ENCODE measurements around the gene EARS2. TPM values are rescaled to one million over a fixed set of nuclear protein-coding genes. Genes with fewer than 3 reads are reported as not detected.

Gene EARS2
- total and polyA plus RNA-seq, 2 of the 8 experiments (the other 6 are each of a cell fraction or from before 2014, with no cell fraction given), result 47.8 to 111 TPM

DNA sequence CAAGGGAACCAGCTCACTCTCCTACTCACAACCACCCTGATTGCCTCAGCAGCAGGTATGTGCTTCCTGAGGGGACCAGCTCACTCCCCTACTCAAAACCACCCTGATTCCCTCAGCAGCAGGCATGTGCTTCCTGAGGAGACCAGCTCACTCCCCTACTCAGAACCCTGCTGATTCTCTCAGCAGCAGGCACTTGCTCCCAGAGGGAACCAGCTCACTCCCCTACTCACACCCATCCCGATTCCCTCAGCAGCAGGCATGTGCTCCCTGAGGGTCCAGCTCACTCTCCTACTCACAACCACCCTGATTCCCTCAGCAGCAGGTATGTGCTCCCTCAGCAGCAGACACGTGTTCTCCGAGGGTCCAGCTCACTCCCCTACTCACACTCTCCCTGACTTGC is 78.0 kb downstream of the EARS2 start (continued):
- TF ChIP-seq SIN3A (conservative IDR thresholded peaks at IDR 0.05 in 1 of 2, IDR thresholded peaks at IDR 0.05 in 1 of 2; ENCODE audit: low read depth in 1 of 2, low read length in 2 of 2) (no peak), SP4 (IDR thresholded peaks at IDR 0.05; ENCODE audit: low read length) (no peak), BRCA1 (IDR thresholded peaks at IDR 0.05; ENCODE audit: low read depth, low read length) (no peak), GABPA (IDR thresholded peaks at IDR 0.05; ENCODE audit: borderline replicate concordance, insufficient read depth, low read length) (no peak), YY1 (IDR thresholded peaks at IDR 0.05; ENCODE audit: low read depth, low read length) (no peak), TAF7 (optimal IDR thresholded peaks at IDR 0.05; ENCODE audit: borderline replicate concordance, low read depth, low read length) (no peak)
